Measurements from ENCODE around the gene ZNF10.

Gene ZNF10

GRCh38 chr12:133202493-133203343 lies 72.3 kb downstream of the ZNF10 start:
- DNase-seq = no peak

DNA sequence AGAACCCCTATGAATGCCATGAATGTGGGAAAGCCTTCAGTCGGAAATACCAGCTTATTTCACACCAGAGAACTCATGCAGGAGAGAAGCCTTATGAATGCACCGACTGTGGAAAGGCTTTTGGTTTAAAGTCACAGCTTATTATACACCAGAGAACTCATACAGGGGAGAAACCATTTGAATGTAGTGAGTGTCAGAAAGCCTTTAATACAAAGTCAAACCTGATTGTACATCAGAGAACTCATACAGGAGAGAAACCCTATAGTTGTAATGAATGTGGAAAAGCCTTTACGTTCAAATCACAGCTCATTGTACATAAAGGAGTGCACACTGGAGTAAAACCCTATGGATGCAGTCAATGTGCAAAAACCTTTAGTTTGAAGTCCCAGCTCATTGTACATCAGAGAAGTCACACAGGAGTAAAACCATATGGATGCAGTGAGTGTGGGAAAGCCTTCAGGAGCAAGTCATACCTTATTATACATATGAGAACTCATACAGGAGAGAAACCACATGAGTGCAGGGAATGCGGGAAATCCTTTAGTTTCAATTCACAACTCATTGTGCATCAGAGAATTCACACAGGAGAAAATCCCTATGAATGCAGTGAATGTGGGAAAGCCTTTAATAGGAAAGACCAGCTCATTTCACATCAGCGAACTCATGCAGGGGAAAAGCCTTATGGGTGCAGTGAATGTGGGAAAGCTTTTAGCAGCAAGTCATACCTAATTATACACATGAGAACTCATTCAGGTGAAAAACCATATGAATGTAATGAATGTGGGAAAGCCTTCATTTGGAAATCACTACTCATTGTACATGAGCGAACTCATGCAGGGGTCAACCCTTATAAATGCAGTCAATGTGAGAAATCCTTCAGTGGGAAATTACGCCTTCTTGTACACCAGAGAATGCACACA lies 73.2 kb downstream of the ZNF10 start:
- no peak for DNase-seq

GRCh38 chr12:133204264-133204603 lies 73.8 kb downstream of the ZNF10 start:
- no peak for DNase-seq

DNA sequence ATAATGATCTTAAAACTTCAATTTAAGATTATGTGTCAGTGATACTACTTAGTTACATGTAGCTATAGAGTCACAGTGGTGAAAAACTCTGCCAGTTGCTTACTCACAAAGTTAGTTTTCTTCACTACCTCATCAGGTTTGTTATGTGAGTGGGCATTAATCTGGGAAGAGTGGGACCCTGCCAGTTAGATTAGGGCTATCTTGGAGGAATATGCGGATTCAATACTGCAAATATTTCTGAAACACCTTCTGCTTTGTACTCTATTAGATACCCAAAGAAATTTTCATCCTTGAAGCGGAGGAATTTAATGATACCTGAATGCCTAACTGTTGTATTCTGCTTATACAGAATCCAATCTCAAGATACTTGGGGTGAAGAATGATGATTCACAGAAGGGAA lies 76.0 kb downstream of the ZNF10 start:
- no peak for DNase-seq

All from NCI-H1694 treated with DMSO at 0.1 percent for 48 hours (cell line).